ENCODE data around the gene ROR1.
"Not testable (repeated sequence)": the region's sequence is repeated elsewhere in the genome, so short reads cannot be mapped to it uniquely, and the experiment has no call there.

Gene ROR1

GRCh38 chr1:64073705-64074104 is 299.9 kb downstream of the ROR1 start:
- no peak for DNase-seq

- DNase-seq = no peak
Observed at GRCh38 chr1:64074767-64075166, 300.9 kb downstream of the ROR1 start.

DNA sequence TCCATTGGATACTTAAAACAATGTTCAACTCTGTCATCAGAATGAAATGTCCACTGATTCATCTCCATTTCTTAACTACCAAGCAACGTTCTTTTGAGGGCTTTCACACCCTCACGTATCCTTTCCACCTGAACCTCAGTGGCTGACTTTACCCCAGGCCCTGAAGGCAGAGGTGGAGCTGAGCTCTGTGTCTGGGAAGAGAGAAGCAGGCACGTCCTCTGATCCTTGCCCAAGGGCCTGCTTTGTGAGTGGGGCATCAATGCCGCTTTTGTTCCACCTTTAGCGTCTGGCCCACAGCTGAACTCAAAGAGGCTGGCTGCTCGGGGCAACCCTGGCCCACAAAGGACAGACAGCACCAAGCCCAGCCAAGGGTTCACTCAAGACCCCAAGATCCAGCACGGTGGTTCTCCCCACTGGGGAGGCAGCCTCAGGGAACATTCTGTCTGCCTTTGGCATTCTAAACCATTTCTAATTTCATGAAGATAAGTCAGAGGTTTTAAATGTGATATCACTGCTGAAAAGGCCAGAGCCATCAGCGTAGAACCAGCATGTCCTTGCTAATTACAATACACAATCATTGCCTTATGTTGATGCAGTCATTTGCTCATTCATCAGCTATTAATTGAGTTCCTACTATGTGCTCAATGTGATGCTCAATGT is 303.6 kb downstream of the ROR1 start:
- no peak for DNase-seq

DNA sequence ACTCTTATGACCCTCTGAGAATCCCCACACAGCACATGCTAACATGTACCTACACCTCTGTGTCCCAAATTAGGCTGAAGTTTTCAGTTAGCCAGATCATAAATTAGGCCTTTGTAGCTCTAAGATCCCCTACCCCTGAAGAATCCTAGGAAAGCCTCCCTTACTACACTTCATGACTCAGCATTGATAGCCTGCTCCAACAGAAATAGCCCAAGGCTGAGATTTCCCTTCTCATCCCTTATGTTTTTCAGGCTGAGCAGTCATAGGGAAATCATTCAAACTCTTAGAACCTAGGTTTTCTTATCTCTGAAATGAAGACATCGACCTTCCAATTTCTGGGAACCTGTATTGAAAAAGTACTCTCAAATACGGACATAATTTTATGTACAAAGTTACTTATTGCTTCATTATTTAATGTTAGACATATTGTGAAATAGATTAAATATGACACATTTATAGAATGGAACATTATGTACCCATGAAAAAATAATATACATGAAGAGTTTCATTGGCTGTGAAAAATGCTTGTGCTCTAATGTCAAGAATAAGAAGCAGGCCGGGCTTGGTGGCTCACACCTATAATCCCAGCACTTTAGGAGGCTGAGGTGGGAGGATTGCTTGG is 307.2 kb downstream of the ROR1 start:
- DNase-seq = no peak

DNA sequence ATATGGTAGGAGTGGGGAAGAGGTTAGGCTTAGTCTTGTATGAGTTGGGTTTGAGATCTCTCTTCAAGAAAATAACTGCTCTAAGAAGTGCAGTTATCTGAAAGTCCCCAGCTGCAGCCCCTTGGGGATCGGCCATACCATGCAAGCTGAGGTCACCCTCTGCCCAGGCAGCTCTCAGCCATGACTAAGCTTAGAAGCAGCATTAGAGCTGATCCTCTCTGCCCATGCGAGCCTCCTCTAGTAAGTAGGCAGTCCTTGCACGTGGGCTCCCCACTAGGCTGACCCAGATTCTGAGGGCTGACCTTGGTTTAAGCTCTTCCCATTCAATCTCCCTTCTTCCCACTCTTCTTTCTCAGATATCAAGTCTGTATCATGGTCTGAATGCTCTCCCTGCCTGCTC is 308.6 kb downstream of the ROR1 start:
- no peak for DNase-seq

GRCh38 chr1:64084451-64084850 is 310.6 kb downstream of the ROR1 start:
- no peak for DNase-seq

DNA sequence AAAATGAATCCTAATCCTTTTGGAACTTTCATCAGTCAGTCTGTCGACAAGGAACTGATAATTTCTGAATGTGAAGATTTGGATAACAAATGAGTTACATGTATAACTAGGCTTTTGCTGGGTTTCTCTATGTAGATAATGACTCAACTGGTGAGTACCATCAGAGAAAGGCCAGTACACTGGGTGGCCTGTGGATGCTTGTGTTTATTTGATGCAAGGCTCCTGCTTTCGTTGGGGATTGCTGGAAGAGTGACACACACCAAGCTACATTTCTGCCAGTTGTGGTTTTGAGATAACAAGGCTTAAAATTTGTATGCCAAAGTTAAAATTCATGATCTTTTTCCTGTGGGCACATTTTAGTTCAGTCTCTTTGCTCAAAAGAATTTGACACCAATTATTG is 314.0 kb downstream of the ROR1 start:
- no peak for DNase-seq

DNA sequence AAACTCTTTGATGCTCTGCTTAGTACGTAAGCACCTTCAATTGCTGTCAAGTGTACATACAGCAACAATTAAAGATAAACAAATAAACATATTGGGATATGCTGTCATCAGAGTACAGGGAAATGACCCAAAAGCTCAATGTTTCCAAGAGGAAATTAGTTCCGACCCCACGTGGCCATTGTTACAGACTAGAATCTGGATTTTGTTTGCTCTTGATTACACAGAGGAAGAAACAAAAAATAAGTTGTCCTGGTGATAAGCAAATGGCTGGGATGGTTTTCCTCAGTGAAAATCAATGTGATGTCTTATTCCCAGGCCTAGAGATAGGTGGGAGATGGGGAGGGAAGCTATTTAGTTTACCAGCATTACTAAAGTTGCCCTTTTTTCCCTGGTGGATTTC is 316.6 kb downstream of the ROR1 start:
- no peak for DNase-seq

DNA sequence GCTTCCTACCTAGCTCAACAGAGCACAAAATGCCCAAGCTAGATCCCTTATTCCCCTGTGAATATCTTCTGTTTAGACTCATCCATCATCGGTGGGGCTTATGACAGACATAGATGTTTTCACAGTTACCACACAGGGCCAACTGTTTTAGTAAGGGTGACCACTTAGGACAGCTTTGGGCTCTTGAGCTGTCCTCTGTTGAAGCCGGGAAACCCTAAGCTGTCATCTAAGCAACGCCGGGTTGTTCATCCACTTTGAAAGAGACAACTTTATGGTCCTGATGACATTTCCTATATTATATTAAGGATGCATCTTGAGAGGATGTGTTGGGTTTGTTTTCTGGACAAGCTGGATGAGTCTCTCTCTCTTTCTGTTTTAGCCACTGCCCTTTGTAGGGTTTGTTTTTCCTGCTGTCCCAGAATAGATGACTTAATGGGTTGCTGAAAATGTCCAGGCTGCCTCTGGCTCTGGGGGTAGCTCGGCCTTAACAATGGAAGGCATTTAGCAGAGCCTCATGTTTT is 319.1 kb downstream of the ROR1 start:
- DNase-seq = no peak

- DNase-seq = no peak
Observed at GRCh38 chr1:64093941-64094340, 320.1 kb downstream of the ROR1 start.

DNA sequence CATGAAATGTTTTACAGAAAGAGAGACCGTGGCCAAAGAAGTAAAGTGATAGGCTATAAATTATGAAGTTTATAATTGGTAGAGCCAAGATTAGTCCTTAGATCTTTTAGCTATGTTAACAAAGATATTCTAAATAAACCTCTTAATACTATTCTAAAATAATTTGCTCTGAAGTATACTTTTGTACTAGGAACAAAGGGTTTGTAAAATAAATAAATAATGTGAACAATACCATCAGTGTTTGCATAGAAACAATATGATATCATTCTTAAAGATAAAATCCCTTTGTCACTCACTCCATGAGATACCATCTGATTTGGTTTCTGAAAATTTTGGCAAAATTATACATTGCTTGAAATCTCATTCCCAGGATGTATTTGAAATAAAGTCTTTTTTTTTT is 322.0 kb downstream of the ROR1 start:
- DNase-seq = no peak

DNA sequence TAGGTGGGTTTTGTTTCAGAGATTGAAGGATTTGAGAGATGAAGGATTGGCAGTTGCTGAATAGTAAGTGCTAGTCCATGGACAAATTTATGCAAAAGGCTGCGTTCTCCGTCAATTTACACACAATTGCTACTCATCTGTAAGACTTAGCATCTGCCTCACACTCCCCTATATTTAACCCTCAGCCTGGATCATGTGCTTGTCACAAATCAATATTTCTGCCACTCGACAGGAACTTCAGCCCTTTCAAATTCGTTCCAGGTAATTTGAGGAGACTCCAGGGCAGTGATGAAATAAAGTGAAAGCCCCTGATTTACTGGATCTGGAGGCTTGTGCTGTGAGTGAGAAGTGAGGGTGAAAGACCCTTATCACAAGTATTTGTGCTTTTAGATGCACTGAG is 324.0 kb downstream of the ROR1 start:
- DNase-seq = peak; percentile 11

DNA sequence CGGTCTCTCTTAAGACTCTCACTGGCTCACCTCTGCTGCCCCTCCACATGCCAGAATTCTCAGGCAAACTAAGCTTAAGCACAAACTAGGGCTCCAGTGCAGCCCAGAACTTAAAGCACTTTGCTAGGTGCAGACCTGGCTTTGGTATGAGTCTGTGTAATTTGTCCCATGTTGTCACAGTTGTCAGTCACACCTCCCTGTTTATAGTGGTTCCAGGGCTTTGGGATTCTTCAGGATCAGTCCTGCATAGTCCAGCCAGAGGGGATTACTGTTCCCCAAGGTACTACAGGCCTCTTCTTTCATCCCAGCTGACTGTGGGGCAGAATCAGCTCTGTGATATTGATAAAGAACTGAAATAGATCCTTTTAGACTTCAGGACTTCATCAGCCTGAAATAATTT is 324.6 kb downstream of the ROR1 start:
- DNase-seq = no peak

DNA sequence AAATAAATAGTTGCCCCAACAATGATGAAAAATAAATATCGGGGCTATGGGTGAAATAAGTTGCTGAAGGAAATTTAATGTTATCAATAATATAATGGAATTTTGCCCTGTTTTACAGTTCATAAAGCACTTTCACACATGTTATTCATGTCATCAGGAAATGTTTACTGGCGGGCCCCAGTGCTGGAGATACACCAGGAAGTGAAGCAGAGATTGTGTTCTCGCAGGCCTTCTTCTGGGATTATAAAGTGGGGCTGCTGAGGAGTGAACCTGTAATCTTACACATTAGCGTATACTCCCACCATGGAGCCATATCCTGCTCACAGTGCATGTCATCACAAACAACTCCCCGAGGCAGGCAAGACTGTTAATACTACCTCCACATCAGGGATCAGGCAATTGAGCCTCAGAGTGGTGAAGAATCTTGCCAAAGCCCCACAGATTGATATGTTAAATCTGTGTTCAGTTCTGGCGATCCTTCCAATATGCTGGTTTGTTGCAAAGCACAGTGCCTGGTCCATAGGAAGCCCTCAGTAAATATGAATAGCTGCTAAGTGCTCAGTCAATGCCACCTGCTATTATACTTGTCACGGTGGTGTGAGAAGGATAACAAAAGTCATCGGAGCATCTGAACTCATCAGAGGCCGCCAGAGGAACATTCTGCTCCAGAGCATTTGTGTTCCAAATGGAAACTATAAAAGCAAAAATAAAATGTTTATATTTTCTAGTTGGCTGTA is 325.2 kb downstream of the ROR1 start:
- peak; percentile 13 for DNase-seq

DNA sequence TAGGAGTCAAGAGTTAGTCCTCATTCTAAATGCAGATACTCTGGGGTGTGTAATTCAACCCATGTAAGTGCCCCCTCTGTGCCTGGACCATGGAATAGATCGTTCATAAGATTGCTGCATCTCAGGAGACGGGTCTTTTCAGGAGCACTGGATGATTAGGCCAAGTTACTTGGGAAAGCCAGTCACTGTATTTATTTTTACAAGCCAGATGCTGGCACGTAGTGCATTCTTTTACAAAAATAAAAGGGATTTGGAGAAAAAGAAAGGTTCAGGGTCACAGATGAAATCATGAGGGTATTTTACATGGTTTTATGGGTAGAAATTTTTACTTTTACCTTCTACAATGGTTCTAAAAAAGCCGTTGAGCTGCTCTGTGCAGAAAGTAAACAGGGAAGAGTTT is 327.0 kb downstream of the ROR1 start:
- no peak for DNase-seq

- DNase-seq = not testable (repeated sequence)
Observed at GRCh38 chr1:64104585-64104984, 330.8 kb downstream of the ROR1 start.

GRCh38 chr1:64107118-64107519 is 333.3 kb downstream of the ROR1 start:
- no peak for DNase-seq

- no peak for DNase-seq
Observed at GRCh38 chr1:64107632-64108031, 333.8 kb downstream of the ROR1 start.

- DNase-seq = no peak
Observed at GRCh38 chr1:64110924-64111777, 337.3 kb downstream of the ROR1 start.

DNA sequence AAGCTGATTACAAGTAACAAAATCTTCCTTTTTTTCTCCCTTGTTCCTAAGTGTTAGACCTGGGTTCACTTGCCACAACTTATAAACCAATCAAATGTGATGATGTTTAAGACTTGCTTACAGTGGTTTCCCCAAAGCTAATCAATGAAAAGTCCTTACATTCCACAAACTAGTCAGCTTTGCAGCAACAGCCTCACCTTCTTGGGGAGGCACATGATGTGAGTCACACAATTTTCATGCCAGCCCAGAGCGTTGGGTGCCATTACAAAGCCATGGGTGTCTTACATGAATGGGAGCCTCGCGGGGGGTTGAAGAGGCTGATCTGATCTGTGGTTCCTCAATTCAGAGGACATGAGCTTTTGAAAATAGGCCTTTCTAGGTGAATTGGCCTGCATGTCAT is 338.0 kb downstream of the ROR1 start:
- no peak for DNase-seq

GRCh38 chr1:64112281-64112680 is 338.5 kb downstream of the ROR1 start:
- DNase-seq = no peak

DNA sequence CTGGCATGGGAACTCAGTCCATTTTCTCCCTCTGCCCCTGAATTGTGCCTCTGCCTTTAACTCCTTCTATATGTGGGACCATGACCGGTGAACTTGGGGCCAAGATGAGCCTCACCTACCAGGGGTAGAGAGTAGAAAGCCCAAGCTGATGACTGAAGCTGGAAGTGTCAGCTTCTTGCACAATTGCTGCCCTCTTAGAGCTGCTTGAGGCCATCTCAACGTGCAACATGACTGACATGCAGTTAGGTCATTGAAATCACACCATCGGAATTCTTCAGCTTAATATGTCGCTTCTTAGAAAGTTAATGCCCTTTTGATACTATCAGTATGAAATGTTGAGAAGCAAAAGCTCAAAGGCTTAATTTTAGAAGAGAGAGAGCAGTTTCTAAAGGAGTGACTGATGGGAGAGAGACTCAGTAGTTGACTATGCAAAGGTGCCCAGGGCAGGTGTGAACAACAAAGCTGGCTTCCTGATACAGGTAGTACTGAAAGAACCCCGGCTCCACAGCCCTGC is 340.3 kb downstream of the ROR1 start:
- DNase-seq = no peak

- DNase-seq = no peak
Observed at GRCh38 chr1:64116537-64116936, 342.7 kb downstream of the ROR1 start.

All from NCI-H187 treated with DMSO at 0.1 percent for 48 hours (cell line).